ENCODE measurements around the gene CAMTA1. TPM values are rescaled to one million over a fixed set of nuclear protein-coding genes. Genes with fewer than 3 reads are reported as not detected.

Gene CAMTA1
- total RNA-seq, 1 donor from 2014 or later = 109 TPM

- Mint-ChIP-seq H3K36me3 (ENCODE audit: low read depth) (no peaks in the 10 kb centered on the region), H3K27ac (ENCODE audit: unreplicated experiment) (no peak overlapping the region), H3K9me3 (no peaks in the 10 kb centered on the region), H3K4me1 (peaks cover 26% of the 10 kb centered on the region), H3K4me3 (no peak overlapping the region), H3K27me3 (ENCODE audit: low read depth) (no peaks in the 10 kb centered on the region)
- TF ChIP-seq, protein P1, sequence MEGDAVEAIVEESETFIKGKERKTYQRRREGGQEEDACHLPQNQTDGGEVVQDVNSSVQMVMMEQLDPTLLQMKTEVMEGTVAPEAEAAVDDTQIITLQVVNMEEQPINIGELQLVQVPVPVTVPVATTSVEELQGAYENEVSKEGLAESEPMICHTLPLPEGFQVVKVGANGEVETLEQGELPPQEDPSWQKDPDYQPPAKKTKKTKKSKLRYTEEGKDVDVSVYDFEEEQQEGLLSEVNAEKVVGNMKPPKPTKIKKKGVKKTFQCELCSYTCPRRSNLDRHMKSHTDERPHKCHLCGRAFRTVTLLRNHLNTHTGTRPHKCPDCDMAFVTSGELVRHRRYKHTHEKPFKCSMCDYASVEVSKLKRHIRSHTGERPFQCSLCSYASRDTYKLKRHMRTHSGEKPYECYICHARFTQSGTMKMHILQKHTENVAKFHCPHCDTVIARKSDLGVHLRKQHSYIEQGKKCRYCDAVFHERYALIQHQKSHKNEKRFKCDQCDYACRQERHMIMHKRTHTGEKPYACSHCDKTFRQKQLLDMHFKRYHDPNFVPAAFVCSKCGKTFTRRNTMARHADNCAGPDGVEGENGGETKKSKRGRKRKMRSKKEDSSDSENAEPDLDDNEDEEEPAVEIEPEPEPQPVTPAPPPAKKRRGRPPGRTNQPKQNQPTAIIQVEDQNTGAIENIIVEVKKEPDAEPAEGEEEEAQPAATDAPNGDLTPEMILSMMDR (conservative IDR thresholded peaks at IDR 0.05) = no peak
- DNase-seq (ENCODE audit: low read depth, low spot score) = no peak
These were observed 528.6 kb downstream of the CAMTA1 start for GRCh38 chr1:7313826-7314225.

DNA sequence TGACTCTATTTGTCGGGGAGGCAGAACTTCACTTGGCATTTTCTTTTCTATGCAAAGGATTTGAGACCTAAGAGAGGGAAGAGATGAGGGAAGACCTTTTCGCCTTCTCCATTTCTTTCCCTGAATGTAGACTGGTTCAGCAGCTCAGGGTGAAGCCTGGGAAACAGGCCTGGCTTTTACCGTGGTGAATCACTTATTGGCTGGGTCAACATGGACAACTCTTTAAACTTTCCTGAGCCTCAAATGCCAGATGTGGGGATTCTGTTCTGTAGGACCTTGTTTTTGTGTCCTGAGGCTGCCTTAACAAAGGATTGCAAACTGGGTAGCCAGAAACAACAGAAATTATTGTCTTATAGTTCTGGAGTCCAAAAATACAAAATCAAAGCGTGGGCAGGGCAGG is 530.1 kb downstream of the CAMTA1 start:
- peaks cover 26% of the 10 kb centered on the region for H3K4me1 Mint-ChIP-seq
- H3K27me3 Mint-ChIP-seq (ENCODE audit: low read depth) = no peaks in the 10 kb centered on the region
- no peak for DNase-seq (ENCODE audit: low read depth, low spot score)
- TF ChIP-seq, protein P1 (conservative IDR thresholded peaks at IDR 0.05) = no peak
- no peak overlapping the region for H3K27ac Mint-ChIP-seq (ENCODE audit: unreplicated experiment)
- H3K4me3 Mint-ChIP-seq = no peak overlapping the region
- H3K36me3 Mint-ChIP-seq (ENCODE audit: low read depth) = no peaks in the 10 kb centered on the region
- peaks cover 8% of the 10 kb centered on the region for H3K9me3 Mint-ChIP-seq

DNA sequence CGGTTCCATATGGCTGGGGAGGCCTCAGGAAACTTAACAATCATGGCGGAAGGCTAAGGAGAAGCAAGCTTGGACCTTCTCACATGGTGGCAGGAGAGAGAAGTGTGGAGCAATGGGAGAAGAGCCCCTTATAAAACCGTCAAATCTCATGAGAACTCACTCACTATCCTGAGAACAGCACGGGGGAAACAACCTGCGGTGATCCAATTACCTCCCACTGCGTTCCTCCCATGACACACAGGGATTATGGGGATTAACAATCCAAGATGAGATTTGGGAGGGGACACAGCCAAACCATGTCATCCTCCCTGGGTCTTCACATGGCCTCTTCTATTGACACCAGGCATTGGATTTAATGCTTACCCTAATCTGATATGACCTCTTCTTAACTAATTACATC is 530.7 kb downstream of the CAMTA1 start:
- Mint-ChIP-seq H3K27me3 (ENCODE audit: low read depth) (no peaks in the 10 kb centered on the region), H3K9me3 (peaks cover 8% of the 10 kb centered on the region), H3K4me1 (peaks cover 26% of the 10 kb centered on the region), H3K4me3 (no peak overlapping the region), H3K36me3 (ENCODE audit: low read depth) (no peaks in the 10 kb centered on the region), H3K27ac (ENCODE audit: unreplicated experiment) (no peak overlapping the region)
- no peak for DNase-seq (ENCODE audit: low read depth, low spot score)
- TF ChIP-seq, protein P1 (conservative IDR thresholded peaks at IDR 0.05) = no peak

- Mint-ChIP-seq H3K27ac (ENCODE audit: unreplicated experiment) (no peak overlapping the region), H3K9me3 (peaks cover 8% of the 10 kb centered on the region), H3K4me3 (no peak overlapping the region), H3K36me3 (ENCODE audit: low read depth) (no peaks in the 10 kb centered on the region), H3K27me3 (ENCODE audit: low read depth) (no peaks in the 10 kb centered on the region), H3K4me1 (peaks cover 16% of the 10 kb centered on the region)
- TF ChIP-seq, protein P1 (conservative IDR thresholded peaks at IDR 0.05) = no peak
- no peak for DNase-seq (ENCODE audit: low read depth, low spot score)
These were observed 532.6 kb downstream of the CAMTA1 start for GRCh38 chr1:7317888-7318287.

DNA sequence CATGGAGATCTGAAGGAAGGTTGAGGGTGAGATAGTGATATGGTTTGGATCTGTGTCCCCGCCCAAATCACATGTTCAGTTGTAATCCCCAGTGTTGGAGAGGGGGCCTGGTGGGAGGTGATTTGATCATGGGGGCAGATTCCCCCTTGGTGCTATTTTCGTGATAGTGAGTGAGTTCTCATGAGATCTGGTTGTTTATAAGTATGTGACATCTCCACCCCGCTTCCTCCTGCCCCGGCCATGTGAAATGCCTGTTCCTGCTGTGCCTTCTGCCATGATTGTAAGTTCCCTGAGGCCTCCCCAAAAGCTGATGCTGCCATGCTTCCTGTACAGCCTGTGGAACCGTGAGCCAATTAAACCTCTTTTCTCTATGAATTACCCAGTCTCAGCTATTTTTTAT is 533.9 kb downstream of the CAMTA1 start:
- H3K4me3 Mint-ChIP-seq = no peak overlapping the region
- peaks cover 5% of the 10 kb centered on the region for H3K4me1 Mint-ChIP-seq
- H3K27me3 Mint-ChIP-seq (ENCODE audit: low read depth) = no peaks in the 10 kb centered on the region
- TF ChIP-seq, protein P1 (conservative IDR thresholded peaks at IDR 0.05) = no peak
- H3K9me3 Mint-ChIP-seq = peaks cover 11% of the 10 kb centered on the region
- H3K27ac Mint-ChIP-seq (ENCODE audit: unreplicated experiment) = no peak overlapping the region
- DNase-seq (ENCODE audit: low read depth, low spot score) = no peak
- H3K36me3 Mint-ChIP-seq (ENCODE audit: low read depth) = no peaks in the 10 kb centered on the region

- DNase-seq (ENCODE audit: low read depth, low spot score) = no peak
- Mint-ChIP-seq H3K27me3 (ENCODE audit: low read depth) (no peaks in the 10 kb centered on the region), H3K4me3 (no peak overlapping the region), H3K4me1 (no peaks in the 10 kb centered on the region), H3K9me3 (peaks cover 14% of the 10 kb centered on the region), H3K27ac (ENCODE audit: unreplicated experiment) (no peak overlapping the region), H3K36me3 (ENCODE audit: low read depth) (peaks cover 3% of the 10 kb centered on the region)
- TF ChIP-seq, protein P1 (conservative IDR thresholded peaks at IDR 0.05) = no peak
These were observed 535.4 kb downstream of the CAMTA1 start for GRCh38 chr1:7320661-7321060.

All from neural crest cell (in vitro differentiated cells).